GM12891 (cell line): Measurements from ENCODE around the gene SLC38A10.

Experiments used
- POLR2A ChIP-seq: IDR thresholded peaks from 2 replicates; pipeline ENCODE4 v1.6.1; 2011; ENCODE audit warnings: low read depth, low read length, control low read depth
- POLR2AphosphoS5 ChIP-seq: IDR thresholded peaks from 2 replicates; pipeline ENCODE4 v1.6.1; 2011; ENCODE audit warnings: low read depth, low read length, control low read depth
- SPI1 ChIP-seq: IDR thresholded peaks from 2 replicates; pipeline ENCODE4 v1.6.1; 2011; ENCODE audit warnings: low read depth, low read length, control low read depth

- TF ChIP-seq POLR2A (no peak), SPI1 (no peak), POLR2AphosphoS5 (no peak)
Observed at GRCh38 chr17:81200201-81200600, 94.9 kb downstream of the SLC38A10 start.
